Measurements from ENCODE around the gene FAM107A.

FAM107A gene

GRCh38 chr3:58567251-58567515 lies 10.0 kb downstream of the FAM107A start:
- DNase-seq (ENCODE audit: low read depth, low spot score): no peak

- DNase-seq (ENCODE audit: low read depth, low spot score): no peak
These were observed 10.6 kb downstream of the FAM107A start for GRCh38 chr3:58566398-58567250.

DNA sequence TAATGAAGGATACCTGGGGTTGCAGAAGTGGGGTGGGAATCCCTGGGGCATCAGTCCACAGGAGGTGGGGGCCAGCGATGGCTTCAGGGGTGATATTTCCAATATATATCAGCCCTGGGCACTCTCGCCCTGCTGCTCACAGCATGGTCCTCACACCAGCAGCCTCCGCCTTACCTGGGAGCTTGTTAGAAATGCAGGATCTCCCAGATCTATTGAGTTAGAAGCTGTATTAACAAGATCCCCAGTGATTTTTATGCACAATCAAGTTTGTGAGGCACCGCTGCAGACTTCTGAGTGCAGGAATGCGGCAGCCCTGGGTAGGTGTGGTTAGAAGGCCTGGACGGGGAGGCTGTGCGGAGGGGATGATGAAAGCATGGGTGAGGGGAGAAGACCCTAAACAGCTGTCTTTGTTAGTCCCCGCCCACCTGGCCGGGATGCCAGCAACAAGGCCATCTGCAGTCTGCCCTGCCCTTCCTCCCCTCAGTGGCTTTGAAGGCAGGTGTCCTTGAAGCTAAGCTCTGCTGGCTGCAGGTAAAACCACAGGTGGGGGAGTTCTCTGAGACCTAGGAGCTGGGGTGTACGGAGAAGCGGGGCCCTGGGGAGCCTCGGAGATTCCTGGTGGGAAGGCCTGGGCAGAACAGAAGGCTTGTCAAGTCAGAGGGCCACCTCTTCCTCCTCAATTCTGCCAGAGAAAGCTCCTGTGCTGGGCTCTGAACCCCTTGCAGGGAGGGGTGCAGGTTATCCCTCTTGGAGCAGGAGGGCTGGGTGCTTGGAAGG lies 11.4 kb downstream of the FAM107A start:
- no peak for DNase-seq (ENCODE audit: low read depth, low spot score)

DNA sequence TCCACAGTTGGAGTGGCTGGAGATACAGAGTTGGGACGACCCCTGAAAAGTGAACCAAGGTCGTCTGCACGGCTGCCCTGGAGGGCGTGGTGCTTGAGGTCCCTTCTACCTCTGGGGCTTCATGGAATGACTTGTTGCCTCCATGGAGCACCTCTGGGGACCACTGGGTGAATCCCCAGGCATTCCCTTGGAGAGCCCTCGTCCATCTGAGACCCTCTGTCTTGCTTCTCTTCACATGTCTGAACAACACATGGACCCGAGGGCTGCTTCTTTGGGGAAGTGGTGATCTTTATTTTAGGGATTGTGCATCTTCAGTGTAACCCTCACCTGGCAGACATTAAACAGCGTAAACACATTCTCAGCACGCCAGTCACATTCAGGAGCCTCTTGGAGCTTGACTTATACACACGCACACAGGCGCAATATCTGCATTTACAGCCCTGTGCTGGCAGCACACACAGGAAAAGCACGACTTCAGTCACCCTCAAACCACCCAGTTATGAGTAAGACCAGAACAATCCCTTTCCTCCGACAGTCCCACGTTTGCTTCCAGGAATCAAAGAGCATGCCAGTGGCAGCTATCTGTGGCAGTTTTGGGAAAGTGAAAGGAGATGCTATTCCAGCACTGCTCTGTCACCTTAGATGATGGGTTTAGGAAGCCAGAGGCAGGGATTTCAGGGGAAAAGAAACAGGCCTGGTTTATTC lies 12.6 kb downstream of the FAM107A start:
- no peak for DNase-seq (ENCODE audit: low read depth, low spot score)

GRCh38 chr3:58564054-58564453 lies 13.1 kb downstream of the FAM107A start:
- DNase-seq (ENCODE audit: low read depth, low spot score): no peak

DNA sequence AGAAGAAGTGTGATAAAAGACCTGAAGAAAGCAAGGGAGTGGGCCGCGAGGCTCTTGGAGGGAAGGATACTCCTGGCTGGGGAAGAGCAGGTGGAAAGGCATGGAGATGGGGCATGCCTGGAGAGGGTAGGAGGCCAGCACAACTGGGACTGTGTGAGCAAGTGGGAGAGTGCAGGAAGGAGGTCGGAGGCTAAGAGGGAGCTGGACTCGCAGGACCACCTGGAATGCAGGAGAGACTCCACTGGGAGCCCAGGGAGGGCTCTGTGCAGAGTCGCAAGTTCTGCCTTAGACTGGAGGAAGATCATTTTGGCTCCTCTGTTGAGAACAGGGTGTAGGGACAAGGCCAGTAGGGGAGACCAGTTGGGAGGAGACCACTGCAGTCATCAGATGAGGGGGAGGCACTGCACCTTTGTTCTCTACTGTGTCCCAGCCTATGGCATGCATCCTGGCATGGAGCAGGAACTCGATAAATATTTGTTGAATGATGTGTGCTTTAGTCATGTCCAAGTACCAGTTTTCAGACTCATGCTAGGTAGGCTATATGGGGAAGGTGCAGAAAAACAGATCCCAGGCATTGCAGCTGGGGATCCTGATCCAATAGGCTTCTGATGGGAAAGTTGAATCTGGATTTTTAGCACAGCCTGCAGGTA lies 13.7 kb downstream of the FAM107A start:
- DNase-seq (ENCODE audit: low read depth, low spot score): no peak

DNA sequence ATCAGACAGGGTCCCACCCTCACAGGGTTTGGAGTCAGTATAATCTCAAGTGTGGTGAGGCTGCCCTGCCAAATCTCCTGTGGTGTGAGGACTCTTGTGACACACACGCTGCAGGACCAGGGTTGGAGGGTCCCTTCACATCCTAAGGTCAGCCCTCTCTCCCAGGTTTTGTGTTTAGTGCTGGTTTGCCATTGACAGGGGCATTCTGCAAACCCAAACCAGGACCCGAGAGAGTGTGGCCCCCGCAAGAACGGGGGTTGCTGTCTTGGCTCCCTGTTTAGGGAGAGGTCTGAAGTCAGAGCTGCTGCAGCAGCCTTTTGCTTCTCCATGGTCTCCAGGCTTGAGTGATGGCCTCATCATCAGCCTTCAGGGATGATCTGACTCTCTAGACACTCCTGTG lies 14.7 kb downstream of the FAM107A start:
- DNase-seq (ENCODE audit: low read depth, low spot score): no peak

- DNase-seq (ENCODE audit: low read depth, low spot score): no peak
These were observed 16.4 kb downstream of the FAM107A start for GRCh38 chr3:58560771-58561311.

GRCh38 chr3:58559586-58559985 lies 17.6 kb downstream of the FAM107A start:
- no peak for DNase-seq (ENCODE audit: low read depth, low spot score)

- DNase-seq (ENCODE audit: low read depth, low spot score): no peak
These were observed 19.7 kb downstream of the FAM107A start for GRCh38 chr3:58557491-58557890.

- DNase-seq (ENCODE audit: low read depth, low spot score): no peak
These were observed 20.4 kb downstream of the FAM107A start for GRCh38 chr3:58556761-58557221.

DNA sequence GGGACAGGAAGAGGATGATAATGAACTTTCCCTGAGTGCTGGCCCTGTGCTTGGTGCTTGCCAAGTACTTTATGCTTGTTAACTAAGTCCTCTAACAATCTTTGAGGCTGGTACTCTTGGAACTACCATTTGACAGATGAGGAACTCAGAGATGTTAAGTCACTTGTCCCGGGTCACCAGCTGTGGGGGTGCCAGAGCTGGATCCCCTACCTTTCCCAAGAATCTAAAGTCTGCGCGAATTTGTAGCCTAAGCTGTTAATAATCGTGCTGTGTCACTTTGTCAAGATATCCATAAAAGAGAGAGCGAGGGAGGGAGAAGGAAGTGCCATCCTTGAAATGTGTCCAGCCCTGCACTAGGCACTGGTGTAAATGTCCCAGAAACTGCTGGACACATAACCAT lies 21.2 kb downstream of the FAM107A start:
- DNase-seq (ENCODE audit: low read depth, low spot score): no peak

DNA sequence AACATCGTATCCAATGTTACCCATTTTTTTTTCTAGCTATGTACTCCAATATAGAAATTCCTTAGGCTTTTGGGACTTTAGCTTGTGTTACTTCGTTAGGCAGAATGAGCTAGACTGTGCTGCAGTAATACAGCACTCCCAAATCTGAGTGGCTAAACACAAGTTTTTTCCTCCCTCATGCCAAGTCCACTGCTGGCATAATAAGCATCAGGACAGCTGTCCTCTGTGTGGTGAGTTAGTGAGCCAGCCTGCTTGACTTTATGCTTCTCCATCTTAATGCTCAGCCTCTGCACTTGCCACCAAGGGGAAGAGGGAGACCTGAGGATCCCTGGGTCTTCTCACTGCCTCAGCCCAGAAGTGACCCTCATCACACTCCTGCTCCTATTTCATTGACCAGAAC lies 22.0 kb downstream of the FAM107A start:
- no peak for DNase-seq (ENCODE audit: low read depth, low spot score)

GRCh38 chr3:58553003-58553402 lies 24.2 kb downstream of the FAM107A start:
- no peak for DNase-seq (ENCODE audit: low read depth, low spot score)

GRCh38 chr3:58551636-58552180 lies 25.5 kb downstream of the FAM107A start:
- no peak for DNase-seq (ENCODE audit: low read depth, low spot score)

GRCh38 chr3:58544541-58544940 lies 32.6 kb downstream of the FAM107A start:
- no peak for DNase-seq (ENCODE audit: low read depth, low spot score)

- no peak for DNase-seq (ENCODE audit: low read depth, low spot score)
These were observed 36.9 kb downstream of the FAM107A start for GRCh38 chr3:58540176-58540858.

DNA sequence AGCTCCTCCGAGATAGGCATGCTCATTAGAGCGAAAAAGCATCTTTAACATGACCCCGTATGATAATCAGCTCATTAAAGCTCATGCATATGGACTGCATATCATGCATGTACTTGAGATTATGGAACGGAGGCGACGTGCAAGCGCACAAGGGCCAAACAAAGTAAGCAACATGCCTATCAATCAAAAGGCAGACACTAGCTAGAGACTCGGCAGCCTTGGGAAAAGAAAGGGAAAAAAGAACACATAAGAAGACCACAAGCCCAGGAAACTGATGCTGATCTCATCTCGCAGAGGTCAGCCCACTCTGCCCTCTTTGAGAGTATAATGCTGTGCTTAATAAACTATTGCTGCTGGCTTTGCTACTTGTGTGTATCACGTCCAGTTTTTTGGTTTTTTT lies 37.6 kb downstream of the FAM107A start:
- DNase-seq (ENCODE audit: low read depth, low spot score): no peak

GRCh38 chr3:58537412-58538301 lies 39.5 kb downstream of the FAM107A start:
- DNase-seq (ENCODE audit: low read depth, low spot score): no peak
